IPS-20b (cell line): ENCODE results near the gene C2orf68.
"Not testable (repeated sequence)": the region's sequence is repeated elsewhere in the genome, so short reads cannot be mapped to it uniquely, and the experiment has no call there.

Experiments
- H3K27ac ChIP-seq: one replicate; pipeline ENCODE4 v1.5.1; 2013; ENCODE audit warnings: low read length
- H3K27me3 ChIP-seq: 2 replicates; pipeline ENCODE4 v1.6.1; 2013; ENCODE audit warnings: mild to moderate bottlenecking, low read length, inconsistent platforms; ENCODE audit not compliant: insufficient read depth
- H3K36me3 ChIP-seq: 2 replicates; pipeline ENCODE4 v1.6.1; 2013; ENCODE audit warnings: low read depth, mild to moderate bottlenecking, inconsistent platforms, low read length, moderate library complexity; ENCODE audit not compliant: insufficient read depth
- H3K4me1 ChIP-seq: 2 replicates; pipeline ENCODE4 v1.6.1; 2013; ENCODE audit warnings: mild to moderate bottlenecking, control low read depth, inconsistent platforms, low read length, moderate library complexity; ENCODE audit not compliant: insufficient read depth
- H3K4me3 ChIP-seq: 2 replicates; pipeline ENCODE4 v1.5.1; 2013; ENCODE audit warnings: mild to moderate bottlenecking, low read length, inconsistent platforms
- H3K9ac ChIP-seq: 2 replicates; pipeline ENCODE4 v1.6.1; 2013; ENCODE audit warnings: low read depth, mild to moderate bottlenecking, inconsistent platforms, low read length, moderate library complexity
- H3K9me3 ChIP-seq: 2 replicates; pipeline ENCODE4 v1.6.1; 2013; ENCODE audit warnings: mild to moderate bottlenecking, low read depth, low read length, inconsistent platforms; ENCODE audit not compliant: insufficient read depth

C2orf68 gene

GRCh38 chr2:85611705-85612587 is at the start of gene C2orf68:
C2orf68 (minus strand) TSS chr2:85612066; CDS start chr2:85611984, 82 bp downstream.
- H3K27ac ChIP-seq: peak within 1 kb of the TSS; percentile 34
- H3K36me3 ChIP-seq: peaks cover 25% of the 10 kb centered on the region
- H3K4me3 ChIP-seq: peak within 1 kb of the TSS; percentile 88
- H3K27me3 ChIP-seq: no peaks in the 10 kb centered on the region
- peak within 1 kb of the TSS; percentile 79 for H3K9ac ChIP-seq
- H3K4me1 ChIP-seq: 0 out of 2 replicates have a peak, but pooled peaks cover under 1% of the 10 kb centered on the region
- no peaks in the 10 kb centered on the region for H3K9me3 ChIP-seq

GRCh38 chr2:85661139-85661858 is 49.4 kb upstream of the C2orf68 start:
- Histone ChIP-seq H3K4me1 (no peaks in the 10 kb centered on the region), H3K9ac (no peak overlapping the region), H3K27ac (no peak overlapping the region), H3K9me3 (no peaks in the 10 kb centered on the region), H3K36me3 (peaks cover 6% of the 10 kb centered on the region), H3K27me3 (no peaks in the 10 kb centered on the region), H3K4me3 (no peak overlapping the region)

GRCh38 chr2:85660725-85661124 is 48.9 kb upstream of the C2orf68 start:
- H3K4me1 ChIP-seq: no peaks in the 10 kb centered on the region
- no peak overlapping the region for H3K27ac ChIP-seq
- no peaks in the 10 kb centered on the region for H3K9me3 ChIP-seq
- no peak overlapping the region for H3K4me3 ChIP-seq
- peaks cover 11% of the 10 kb centered on the region for H3K36me3 ChIP-seq
- no peak overlapping the region for H3K9ac ChIP-seq
- no peaks in the 10 kb centered on the region for H3K27me3 ChIP-seq

GRCh38 chr2:85660301-85660700 is 48.4 kb upstream of the C2orf68 start:
- H3K9me3 ChIP-seq, H3K27ac ChIP-seq, H3K27me3 ChIP-seq, H3K9ac ChIP-seq, H3K4me3 ChIP-seq, H3K4me1 ChIP-seq: not testable (repeated sequence)
- H3K36me3 ChIP-seq: peaks cover 11% of the 10 kb centered on the region

- H3K36me3 ChIP-seq: peaks cover 11% of the 10 kb centered on the region
- H3K27ac ChIP-seq: no peak overlapping the region
- H3K4me1 ChIP-seq: no peaks in the 10 kb centered on the region
- no peaks in the 10 kb centered on the region for H3K27me3 ChIP-seq
- H3K9me3 ChIP-seq: no peaks in the 10 kb centered on the region
- H3K9ac ChIP-seq: no peak overlapping the region
- H3K4me3 ChIP-seq: no peak overlapping the region
These were observed 47.6 kb upstream of the C2orf68 start for GRCh38 chr2:85659324-85659981.

GRCh38 chr2:85657399-85657798 is 45.5 kb upstream of the C2orf68 start:
- H3K9me3 ChIP-seq, H3K9ac ChIP-seq, H3K27ac ChIP-seq, H3K4me1 ChIP-seq, H3K27me3 ChIP-seq, H3K4me3 ChIP-seq: not testable (repeated sequence)
- peaks cover 26% of the 10 kb centered on the region for H3K36me3 ChIP-seq

GRCh38 chr2:85656468-85656867 is 44.6 kb upstream of the C2orf68 start:
- H3K27me3 ChIP-seq: no peaks in the 10 kb centered on the region
- H3K4me1 ChIP-seq: no peaks in the 10 kb centered on the region
- H3K4me3 ChIP-seq: no peak overlapping the region
- no peak overlapping the region for H3K27ac ChIP-seq
- no peaks in the 10 kb centered on the region for H3K9me3 ChIP-seq
- H3K36me3 ChIP-seq: peaks cover 34% of the 10 kb centered on the region
- no peak overlapping the region for H3K9ac ChIP-seq

GRCh38 chr2:85655961-85656417 is 44.1 kb upstream of the C2orf68 start:
- Histone ChIP-seq H3K4me3 (no peak overlapping the region), H3K36me3 (peaks cover 39% of the 10 kb centered on the region), H3K9ac (no peak overlapping the region), H3K27me3 (no peaks in the 10 kb centered on the region), H3K9me3 (no peaks in the 10 kb centered on the region), H3K27ac (no peak overlapping the region), H3K4me1 (no peaks in the 10 kb centered on the region)

GRCh38 chr2:85653996-85654395 is 42.1 kb upstream of the C2orf68 start:
- Histone ChIP-seq H3K27me3 (no peaks in the 10 kb centered on the region), H3K4me3 (no peak overlapping the region), H3K27ac (no peak overlapping the region), H3K9me3 (no peaks in the 10 kb centered on the region), H3K4me1 (no peaks in the 10 kb centered on the region), H3K36me3 (peaks cover 55% of the 10 kb centered on the region), H3K9ac (no peak overlapping the region)

GRCh38 chr2:85652056-85652455 is 40.2 kb upstream of the C2orf68 start:
- Histone ChIP-seq H3K4me1 (no peaks in the 10 kb centered on the region), H3K9ac (no peak overlapping the region), H3K36me3 (peaks cover 70% of the 10 kb centered on the region), H3K27me3 (no peaks in the 10 kb centered on the region), H3K27ac (no peak overlapping the region), H3K9me3 (no peaks in the 10 kb centered on the region), H3K4me3 (no peak overlapping the region)

- H3K4me1 ChIP-seq: no peaks in the 10 kb centered on the region
- no peaks in the 10 kb centered on the region for H3K9me3 ChIP-seq
- H3K9ac ChIP-seq: no peak overlapping the region
- H3K27me3 ChIP-seq: no peaks in the 10 kb centered on the region
- peaks cover 78% of the 10 kb centered on the region for H3K36me3 ChIP-seq
- H3K27ac ChIP-seq: no peak overlapping the region
- H3K4me3 ChIP-seq: no peak overlapping the region
These were observed 39.2 kb upstream of the C2orf68 start for GRCh38 chr2:85651097-85651496.
